BE2C (cell line): ENCODE data around the gene TRAPPC3L.

Experiments
- DNase-seq: peaks from one replicate; pipeline ENCODE4 v3.0.0-alpha.2; 2020
- H3K27me3 ChIP-seq: fragments of 250-450 bp; sonication (Bioruptor Pico); 2 replicates; pipeline ENCODE4 v1.5.1; 2020; ENCODE audit warnings: mild to moderate bottlenecking
- H3K36me3 ChIP-seq: fragments of 250-450 bp; sonication (Bioruptor Pico); 2 replicates; pipeline ENCODE4 v1.5.1; 2020; ENCODE audit warnings: mild to moderate bottlenecking
- H3K4me1 ChIP-seq: fragments of 250-450 bp; sonication (Bioruptor Pico); 2 replicates; pipeline ENCODE4 v1.5.1; 2020
- H3K4me3 ChIP-seq: 2 replicates; pipeline ENCODE4 v1.5.1; 2011; ENCODE audit warnings: low read depth, low read length
- H3K9me3 ChIP-seq: fragments of 250-450 bp; sonication (Bioruptor Pico); 2 replicates; pipeline ENCODE4 v1.5.1; 2020
- CTCF ChIP-seq: IDR thresholded peaks from 2 replicates; pipeline ENCODE4 v1.5.1; 2012; ENCODE audit warnings: mild to moderate bottlenecking, low read depth, low read length

The TRAPPC3L gene

GRCh38 chr6:116463301-116463700 is 82.2 kb downstream of the TRAPPC3L start:
- Histone ChIP-seq H3K9me3 (no peaks in the 10 kb centered on the region; the same call in 1 of the 2 replicates), H3K27me3 (peaks cover 27% of the 10 kb centered on the region), H3K36me3 (no peaks in the 10 kb centered on the region), H3K4me3 (no peak overlapping the region), H3K4me1 (no peaks in the 10 kb centered on the region)
- DNase-seq = no peak
- TF ChIP-seq CTCF = no peak

GRCh38 chr6:116461932-116462885 is 83.3 kb downstream of the TRAPPC3L start:
- H3K9me3 ChIP-seq = no peaks in the 10 kb centered on the region; the same call in 1 of the 2 replicates
- no peaks in the 10 kb centered on the region for H3K36me3 ChIP-seq
- H3K27me3 ChIP-seq = peaks cover 27% of the 10 kb centered on the region
- peak; percentile 51 for DNase-seq
- H3K4me1 ChIP-seq = no peaks in the 10 kb centered on the region
- H3K4me3 ChIP-seq = peak overlapping the region; percentile 37
- TF ChIP-seq CTCF = no peak

DNA sequence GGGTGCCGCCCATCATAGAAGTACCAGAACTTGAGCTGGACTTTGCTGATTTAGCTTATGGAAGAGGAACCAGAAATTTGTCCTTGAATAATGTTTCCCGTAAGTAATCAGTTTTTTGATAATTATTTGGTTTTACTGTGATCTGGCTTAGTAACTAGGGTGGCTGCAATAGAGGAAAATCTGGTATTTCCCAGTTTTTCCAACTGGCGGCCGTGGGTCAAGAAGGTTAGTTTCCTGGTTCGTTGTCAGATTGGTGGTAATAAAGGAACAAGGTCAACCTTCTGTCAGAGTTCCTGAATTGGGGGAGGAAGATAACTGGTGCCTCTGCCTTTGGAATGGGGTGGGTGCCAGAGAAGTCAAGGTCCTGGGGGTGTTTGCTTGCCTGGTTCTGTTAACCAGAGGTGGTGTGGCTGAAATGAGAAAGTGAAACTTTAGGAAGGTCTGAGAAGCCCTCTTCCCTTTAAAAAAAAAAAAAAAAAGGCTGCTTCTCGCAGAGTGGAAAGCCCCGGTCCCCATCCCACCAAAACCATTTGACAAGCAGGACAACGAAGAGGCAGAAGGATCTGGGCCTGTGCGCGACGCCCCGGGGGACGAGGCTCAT is 84.1 kb downstream of the TRAPPC3L start, which contains the start of gene CALHM6:
Gene CALHM6, plus strand, starts transcription at position 45 of the 601 bp plus-strand sequence. Its CDS starts 555 bp downstream, at position 600.
- Histone ChIP-seq H3K9me3 (no peaks in the 10 kb centered on the region; the same call in 1 of the 2 replicates), H3K36me3 (no peaks in the 10 kb centered on the region), H3K27me3 (peaks cover 27% of the 10 kb centered on the region), H3K4me3 (peak within 1 kb of the TSS; percentile 37), H3K4me1 (no peaks in the 10 kb centered on the region)
- DNase-seq = no peak
- TF ChIP-seq CTCF = no peak

DNA sequence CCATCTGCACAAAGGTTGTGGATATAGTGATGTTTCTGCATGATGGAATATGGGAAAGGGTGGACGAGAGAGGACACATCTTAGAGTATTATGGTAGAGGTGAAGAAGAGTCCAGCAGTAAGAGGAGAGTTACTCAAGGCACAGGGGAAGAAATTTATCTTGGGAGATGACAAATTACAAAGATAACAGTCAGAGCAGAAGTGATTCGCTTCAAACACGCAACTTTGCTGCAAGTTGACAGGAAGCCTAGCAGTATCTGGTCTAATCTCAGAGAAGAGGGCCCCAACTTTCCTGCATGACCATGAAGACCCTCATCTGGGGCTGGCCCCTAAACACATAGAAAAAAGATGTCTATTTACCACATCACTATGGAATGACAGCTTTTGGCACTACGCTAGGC is 85.6 kb downstream of the TRAPPC3L start:
- Histone ChIP-seq H3K4me1 (no peaks in the 10 kb centered on the region), H3K4me3 (no peak overlapping the region), H3K27me3 (peaks cover 27% of the 10 kb centered on the region), H3K36me3 (no peaks in the 10 kb centered on the region), H3K9me3 (no peaks in the 10 kb centered on the region; the same call in 1 of the 2 replicates)
- DNase-seq = no peak
- no peak for TF ChIP-seq CTCF

GRCh38 chr6:116458264-116458663 is 87.2 kb downstream of the TRAPPC3L start:
- no peak for TF ChIP-seq CTCF
- no peaks in the 10 kb centered on the region; the same call in 1 of the 2 replicates for H3K9me3 ChIP-seq
- no peaks in the 10 kb centered on the region for H3K4me1 ChIP-seq
- H3K36me3 ChIP-seq = no peaks in the 10 kb centered on the region
- H3K27me3 ChIP-seq = peaks cover 19% of the 10 kb centered on the region
- no peak overlapping the region for H3K4me3 ChIP-seq
- DNase-seq = no peak

DNA sequence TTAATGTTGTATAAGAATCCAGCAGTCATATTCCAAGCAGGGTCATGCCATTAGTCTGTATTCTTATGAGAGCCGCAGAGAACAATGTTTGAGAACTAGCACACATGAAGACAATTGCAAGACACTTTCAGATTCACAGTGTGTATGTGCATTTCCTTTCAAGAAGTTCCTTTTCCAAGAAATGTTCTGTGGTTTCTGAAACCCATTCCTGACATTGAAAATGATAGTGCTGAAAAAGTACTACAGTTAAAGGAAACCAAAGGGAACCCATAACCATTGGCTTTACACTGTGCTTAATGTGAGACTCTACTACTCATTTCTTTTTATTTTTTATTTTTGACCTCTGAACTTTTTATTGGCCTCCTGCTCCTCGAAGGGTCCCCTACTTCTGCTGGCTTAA is 88.6 kb downstream of the TRAPPC3L start:
- no peaks in the 10 kb centered on the region for H3K4me1 ChIP-seq
- no peak for TF ChIP-seq CTCF
- no peaks in the 10 kb centered on the region for H3K36me3 ChIP-seq
- H3K4me3 ChIP-seq = no peak overlapping the region
- H3K9me3 ChIP-seq = no peaks in the 10 kb centered on the region; the same call in 1 of the 2 replicates
- H3K27me3 ChIP-seq = peaks cover 9% of the 10 kb centered on the region
- DNase-seq = no peak
